Immature natural killer cell (primary cell): ENCODE data around the gene OTOF. TPM values are rescaled to one million over a fixed set of nuclear protein-coding genes. Genes with fewer than 3 reads are reported as not detected.

Experiments used
- DNase-seq, 3 donors: peaks; one replicate each; pipeline ENCODE4 v3.0.0; 2022; ENCODE audit warnings: mixed read lengths in 1 of 3
- H3K27ac Mint-ChIP-seq, 6 donors: one replicate each; pipeline ENCODE4 v1.8.0; 2020; ENCODE audit warnings: mixed read lengths in 6 of 6, mild to moderate bottlenecking in 5 of 6, inconsistent platforms in 4 of 6, moderate library complexity in 3 of 6
- H3K27me3 Mint-ChIP-seq, 3 donors: one replicate each; pipeline ENCODE4 v1.8.0; 2020 to 2021; ENCODE audit warnings: low read depth in 3 of 3, mild to moderate bottlenecking in 3 of 3, mixed read lengths in 3 of 3, moderate library complexity in 3 of 3, inconsistent platforms in 1 of 3
- H3K36me3 Mint-ChIP-seq, 3 donors: one replicate each; pipeline ENCODE4 v1.8.0; 2020; ENCODE audit warnings: mixed read lengths in 3 of 3, inconsistent platforms in 2 of 3, mild to moderate bottlenecking in 2 of 3
- H3K4me1 Mint-ChIP-seq, 2 donors: one replicate each; pipeline ENCODE4 v1.8.0; 2020; ENCODE audit warnings: inconsistent platforms in 2 of 2, mild to moderate bottlenecking in 2 of 2, mixed read lengths in 2 of 2, moderate library complexity in 1 of 2
- H3K4me3 Mint-ChIP-seq, 5 donors: one replicate each; pipeline ENCODE4 v1.8.0; 2020; ENCODE audit warnings: mild to moderate bottlenecking in 5 of 5, mixed read lengths in 5 of 5, inconsistent platforms in 3 of 5, moderate library complexity in 3 of 5
- H3K9me3 Mint-ChIP-seq, 6 donors: one replicate each; pipeline ENCODE4 v1.8.0; 2020; ENCODE audit warnings: mild to moderate bottlenecking in 6 of 6, mixed read lengths in 6 of 6, inconsistent platforms in 4 of 6, moderate library complexity in 3 of 6
- polyA plus RNA-seq, 3 donors: library from polyadenylated mRNA; unstranded; fragments of 300-500 nt; fragmentation: Illumina TruSeq; gene quantifications; one replicate each; pipeline ENCODE4 v1.2.3, GENCODE V29; 2021

OTOF gene
- polyA plus RNA-seq, 3 donors from 2014 or later = 0.34 to 1.3 TPM; not detected in 1

- peaks cover 2 to 7% (median 2%) of the 10 kb centered on the region in 3 donors for H3K27me3 Mint-ChIP-seq
- peaks cover 10 to 11% of the 10 kb centered on the region in 2 donors for H3K4me1 Mint-ChIP-seq
- no peak for DNase-seq
- no peaks in the 10 kb centered on the region for H3K9me3 Mint-ChIP-seq
- H3K36me3 Mint-ChIP-seq = no peaks in the 10 kb centered on the region
- no peak overlapping the region for H3K4me3 Mint-ChIP-seq
- H3K27ac Mint-ChIP-seq = no peak overlapping the region
These were observed 70.4 kb downstream of the OTOF start for GRCh38 chr2:26407526-26407925.

Other genes starting within 250 kb of the OTOF start
- 100 to 1,000 TPM in 2 of 3 donors, 10 to 100 TPM in 1; 94.4 to 132 (median 118) TPM for gene HADHA, start 233.5 kb downstream of the OTOF start, polyA plus RNA-seq
- 10 to 100 TPM; 72.3 to 96.8 (median 74.9) TPM for gene HADHB, start 233.2 kb downstream of the OTOF start, polyA plus RNA-seq
- 1 to 10 TPM; 3.3 to 7.2 (median 5.6) TPM for gene SELENOI, start 132.0 kb downstream of the OTOF start, polyA plus RNA-seq
- under 1 TPM in 1 of 3 donors, not detected in 2; 0.39 TPM for gene ADGRF3, start 131.3 kb downstream of the OTOF start, polyA plus RNA-seq
- not detected for gene DRC1, start 76.2 kb downstream of the OTOF start, polyA plus RNA-seq
- not detected for gene CIB4, start 163.2 kb upstream of the OTOF start, polyA plus RNA-seq
- not detected for gene KCNK3, start 214.6 kb upstream of the OTOF start, polyA plus RNA-seq